Fibroblast of skin of left quadriceps (primary cell): ENCODE measurements around the gene DAPK1.

Experiments
- DNase-seq, 2 experiments: peaks; one replicate each; pipeline ENCODE4 v3.0.0-alpha.2; 2013; ENCODE audit warnings: low read depth in 2 of 2

DAPK1 gene

DNA sequence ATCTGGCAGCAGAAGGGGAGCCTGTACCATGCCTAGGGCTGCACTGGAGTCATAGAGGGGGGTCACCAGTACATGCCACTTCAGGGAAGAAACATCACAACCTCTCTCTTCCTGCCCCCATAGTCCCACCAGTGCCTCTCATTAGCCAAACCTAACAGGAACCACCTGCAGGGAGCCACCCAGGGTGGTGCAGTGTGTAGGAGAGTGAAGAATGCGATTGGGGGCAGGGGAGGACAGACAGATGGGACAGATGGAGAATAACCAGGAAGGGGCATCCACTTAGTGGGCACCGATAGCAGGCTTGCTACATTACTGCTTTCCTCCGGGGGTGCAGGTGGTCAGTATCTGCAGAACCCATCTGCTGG is 19.2 kb downstream of the DAPK1 start:
- DNase-seq = no peak

DNA sequence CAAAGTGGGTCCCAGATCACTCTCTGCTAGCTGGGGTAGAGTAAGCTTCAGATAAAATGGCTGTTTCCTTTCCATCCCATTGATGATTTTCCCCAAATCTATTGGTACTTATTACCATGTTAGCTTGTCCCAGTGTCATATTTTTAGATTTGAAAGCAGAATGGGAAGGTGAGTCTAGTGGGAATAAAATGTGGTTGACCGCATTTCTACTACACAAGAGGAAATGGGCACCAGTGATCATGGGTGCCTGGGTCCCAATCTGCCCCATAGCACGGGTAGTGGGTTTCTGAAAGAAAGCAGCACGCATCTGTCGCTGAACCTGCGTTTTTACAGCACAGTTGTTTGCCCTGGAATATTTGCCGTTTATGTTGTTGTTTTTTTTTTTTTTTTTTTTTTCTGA is 20.1 kb downstream of the DAPK1 start:
- no peak for DNase-seq

DNA sequence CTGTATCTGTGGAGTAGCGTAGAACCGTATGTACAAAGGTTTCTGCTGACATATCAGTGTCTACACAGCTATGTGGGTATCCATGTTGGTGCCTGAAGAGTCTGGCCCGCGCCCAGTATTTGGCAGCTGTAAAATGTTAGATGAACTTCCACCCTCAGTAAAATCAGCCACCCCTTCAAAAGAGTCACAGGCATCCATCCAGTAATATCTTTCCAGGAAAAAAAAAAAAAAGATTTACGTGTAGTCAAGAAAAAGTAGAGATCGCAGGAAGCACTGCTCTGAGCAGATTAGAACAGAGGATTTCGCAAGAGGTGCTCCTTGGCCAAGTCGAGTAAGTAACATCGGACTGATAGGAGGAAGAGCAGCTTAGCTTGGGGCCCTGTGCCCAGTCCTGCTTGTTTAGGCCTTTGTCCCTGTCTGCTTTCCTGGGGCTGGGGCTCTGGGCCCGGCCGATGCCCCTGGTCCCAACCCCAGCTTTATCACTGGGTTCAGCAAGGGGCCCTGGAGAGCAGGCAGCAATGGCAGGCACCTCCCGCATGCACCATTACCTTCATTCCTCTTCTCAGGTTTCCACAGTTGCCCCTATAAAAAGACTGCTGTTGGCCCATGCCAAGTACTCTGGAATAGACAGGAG is 21.2 kb downstream of the DAPK1 start:
- DNase-seq = no peak

DNA sequence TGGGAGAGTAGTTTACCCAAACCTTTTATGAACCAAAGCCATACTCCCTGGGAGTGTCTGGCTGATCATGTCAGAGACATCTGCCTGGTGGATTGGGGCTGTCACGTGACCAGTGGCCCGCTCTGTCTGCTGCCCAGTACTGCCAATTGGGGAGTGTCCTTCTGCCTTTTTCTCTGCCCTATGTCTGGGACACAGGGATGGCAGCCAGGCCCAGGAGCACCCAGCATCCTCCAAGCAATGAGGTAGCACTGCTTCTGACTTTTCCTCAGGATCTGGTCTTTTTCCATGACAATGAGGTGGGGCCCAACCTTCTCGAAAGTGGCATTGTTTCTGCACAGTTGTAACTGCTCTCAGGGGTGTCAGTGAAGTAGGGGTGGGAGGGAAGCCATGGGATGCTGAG is 21.8 kb downstream of the DAPK1 start:
- DNase-seq = no peak

DNA sequence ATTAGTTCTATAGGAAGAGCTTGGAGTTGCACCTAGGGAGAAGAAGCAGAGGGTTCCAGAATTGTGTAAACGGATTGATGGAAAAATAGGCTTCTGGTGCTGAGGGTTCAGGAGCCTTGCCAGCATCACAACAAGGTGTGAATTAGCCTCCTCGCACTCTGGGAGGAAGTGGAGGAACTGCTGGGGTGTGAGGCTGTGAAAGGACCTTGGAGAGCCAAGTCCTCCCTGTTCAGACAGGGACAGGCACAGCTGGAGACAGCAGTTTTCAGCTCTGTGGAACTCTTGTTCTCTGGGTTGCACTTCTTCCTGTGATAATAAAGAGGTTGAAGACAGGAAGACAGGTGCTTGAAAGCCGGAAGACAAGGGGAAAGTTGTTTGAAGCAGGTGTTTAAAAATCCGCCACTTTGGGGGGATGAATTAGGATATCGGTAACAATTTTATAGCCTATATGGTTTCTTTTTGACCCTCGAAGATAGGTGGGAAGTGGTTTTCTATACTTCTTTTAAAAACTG is 22.6 kb downstream of the DAPK1 start:
- no peak for DNase-seq

DNA sequence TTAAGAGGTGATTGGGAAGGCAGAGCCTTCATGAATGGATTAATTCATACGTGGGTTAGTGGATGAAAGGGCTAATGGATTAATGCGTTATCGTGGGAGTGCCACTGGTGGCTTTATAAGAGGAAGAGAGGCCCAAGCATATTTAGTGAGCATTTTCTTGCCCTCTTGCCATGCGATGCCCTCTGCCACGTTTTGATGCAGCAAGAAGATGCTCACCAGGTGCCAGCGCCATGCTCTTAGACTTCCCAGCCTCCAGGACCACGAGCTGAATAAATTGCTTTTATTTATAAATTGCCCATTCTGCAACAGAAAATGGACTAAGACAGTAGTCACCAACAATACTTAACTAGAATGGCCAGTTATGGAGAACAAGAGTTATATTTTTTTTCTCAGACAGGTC is 24.2 kb downstream of the DAPK1 start:
- DNase-seq = no peak

DNA sequence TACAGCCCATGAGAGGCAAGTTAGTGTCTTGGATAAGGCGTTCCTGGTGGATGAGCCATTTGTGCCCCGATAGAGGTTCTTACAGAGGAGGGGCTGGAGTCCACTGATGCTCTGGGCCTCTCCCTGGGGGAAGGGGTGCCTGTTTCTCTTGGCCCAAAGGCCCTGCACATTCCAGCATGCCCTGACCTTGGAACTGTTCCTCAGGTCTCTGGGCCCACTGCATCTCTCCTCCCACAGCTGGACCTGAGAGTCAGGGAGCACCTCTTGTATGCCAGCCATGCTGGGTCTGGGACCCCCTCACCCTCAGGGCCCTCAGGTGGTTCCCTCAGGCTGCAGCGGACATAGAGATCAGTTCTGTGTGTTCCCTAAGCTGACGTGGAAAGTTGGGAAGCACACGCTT is 26.4 kb downstream of the DAPK1 start:
- no peak for DNase-seq

DNA sequence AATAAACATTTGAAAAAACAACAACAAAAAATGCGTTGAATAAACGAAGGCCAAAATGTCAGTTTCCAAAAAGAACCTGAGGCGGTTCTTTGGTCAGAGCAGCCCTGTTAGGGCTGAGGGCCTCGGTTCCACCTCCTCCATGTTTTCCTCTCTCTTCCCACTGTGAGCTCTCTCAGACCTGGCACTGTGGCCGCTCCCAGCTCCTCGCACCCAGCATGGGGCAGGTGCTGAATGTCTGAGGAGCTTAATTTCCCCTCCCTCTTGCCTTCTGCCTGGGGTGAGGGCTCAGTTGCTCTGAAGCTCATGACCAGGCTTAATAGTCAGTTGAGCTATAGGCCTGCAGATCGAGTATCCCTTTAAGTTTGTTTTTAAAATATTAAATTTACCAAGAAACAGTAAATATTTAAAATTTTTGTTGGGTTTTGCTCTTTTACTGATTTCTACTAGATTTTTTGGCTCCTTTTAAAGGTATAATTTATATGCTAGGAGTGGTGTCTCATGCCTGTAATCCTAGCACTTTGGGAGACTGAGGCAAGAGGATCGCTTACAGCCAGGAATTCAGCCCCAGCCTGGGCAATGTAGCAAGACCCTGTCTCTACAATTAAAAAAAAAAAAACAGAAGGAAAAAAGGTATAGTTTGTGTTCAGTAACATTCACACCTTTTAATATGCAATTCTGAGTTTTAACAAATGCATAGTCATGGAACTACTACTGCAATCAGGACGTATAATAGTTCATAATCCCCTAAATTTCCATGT is 28.1 kb downstream of the DAPK1 start:
- DNase-seq = no peak

DNA sequence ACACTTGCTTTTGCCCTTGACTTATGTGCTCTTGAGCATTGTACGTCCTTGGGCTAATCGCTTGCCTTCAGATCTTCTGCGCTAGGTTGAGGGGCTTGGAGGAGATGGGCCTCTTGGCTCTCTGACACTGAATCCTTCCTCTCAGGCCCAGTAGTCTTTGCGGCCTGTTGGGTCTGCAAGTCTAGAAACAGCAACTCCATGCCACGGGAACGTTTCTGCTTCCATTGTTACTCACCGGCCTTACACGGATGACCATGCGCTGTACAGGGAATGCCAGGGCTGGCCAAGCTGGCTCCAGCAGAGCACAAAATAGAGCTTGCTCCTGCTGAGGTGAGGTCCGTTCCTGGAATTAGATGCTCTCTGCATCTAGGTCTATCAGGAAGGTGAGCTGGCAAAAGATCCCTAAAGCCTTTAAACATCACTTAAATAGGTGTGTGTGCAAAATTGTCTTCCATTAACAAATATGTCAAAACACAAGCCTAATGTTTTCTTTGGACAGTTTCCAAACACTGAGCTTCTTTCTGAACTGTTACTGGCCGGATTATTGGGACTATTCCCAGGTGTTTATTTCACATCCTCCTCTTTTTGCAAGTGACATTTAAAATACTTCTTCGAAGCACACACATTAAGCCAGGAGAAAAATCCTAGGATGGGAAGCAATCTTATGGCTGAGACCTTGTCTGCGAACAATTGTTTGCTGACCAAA is 29.7 kb downstream of the DAPK1 start:
- DNase-seq = no peak

DNA sequence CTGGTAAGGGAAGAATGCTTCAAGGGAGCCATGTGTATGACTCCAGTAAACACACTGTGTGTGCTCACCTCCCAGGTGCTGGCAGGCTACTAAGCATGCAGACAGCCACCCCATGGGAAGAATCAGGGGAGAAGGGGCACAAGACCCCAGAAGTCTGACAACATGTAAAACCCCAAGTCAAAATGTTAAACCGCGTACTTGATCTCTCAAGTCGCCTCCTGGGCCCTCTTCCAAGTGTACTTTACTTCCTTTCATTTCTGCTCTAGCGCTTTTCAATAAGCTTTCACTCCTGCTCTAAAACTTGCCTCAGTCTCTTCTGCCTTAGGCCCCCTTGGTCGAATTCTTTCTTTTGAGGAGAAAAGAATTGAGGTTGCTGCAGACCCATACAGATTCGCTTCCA is 31.3 kb downstream of the DAPK1 start:
- no peak for DNase-seq

DNA sequence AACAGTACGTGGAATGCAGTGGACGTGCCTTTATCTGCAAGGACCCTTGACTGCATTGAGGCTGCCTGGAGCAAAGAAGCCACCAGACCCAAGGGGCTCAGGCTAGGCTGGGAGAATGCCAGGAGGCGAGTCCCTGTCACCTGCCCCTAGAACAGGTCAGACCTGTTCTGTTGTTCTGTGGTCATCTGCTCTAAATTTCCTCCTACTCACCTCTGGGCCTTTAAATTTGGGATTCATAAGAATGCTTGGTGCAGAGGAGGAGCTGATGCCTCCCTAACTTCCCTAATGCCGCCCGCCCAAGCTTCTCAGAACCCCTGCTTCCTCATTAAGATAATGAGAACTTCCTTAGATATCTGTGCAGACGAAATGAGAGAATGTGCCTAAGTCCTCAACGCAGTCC is 32.0 kb downstream of the DAPK1 start:
- no peak for DNase-seq

DNA sequence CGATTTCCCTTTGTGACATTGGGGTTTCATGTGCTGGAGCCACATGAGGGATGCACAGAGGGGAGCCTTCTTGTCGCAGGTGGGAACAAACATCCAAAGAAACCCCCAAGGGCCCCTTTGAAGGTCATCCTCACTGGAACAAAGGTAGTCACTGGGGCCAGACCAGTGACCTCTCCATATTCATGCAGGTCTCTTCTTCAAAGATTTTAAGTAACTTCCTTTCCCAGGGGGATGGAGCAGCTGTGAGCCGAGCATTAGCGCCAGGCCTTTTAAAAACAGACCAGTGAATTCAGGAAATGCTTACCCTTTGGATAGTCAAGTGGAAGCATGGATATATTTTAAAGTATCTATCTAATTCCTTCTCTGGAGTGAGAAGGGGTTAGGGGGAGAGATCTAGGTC is 33.0 kb downstream of the DAPK1 start:
- DNase-seq = no peak

DNA sequence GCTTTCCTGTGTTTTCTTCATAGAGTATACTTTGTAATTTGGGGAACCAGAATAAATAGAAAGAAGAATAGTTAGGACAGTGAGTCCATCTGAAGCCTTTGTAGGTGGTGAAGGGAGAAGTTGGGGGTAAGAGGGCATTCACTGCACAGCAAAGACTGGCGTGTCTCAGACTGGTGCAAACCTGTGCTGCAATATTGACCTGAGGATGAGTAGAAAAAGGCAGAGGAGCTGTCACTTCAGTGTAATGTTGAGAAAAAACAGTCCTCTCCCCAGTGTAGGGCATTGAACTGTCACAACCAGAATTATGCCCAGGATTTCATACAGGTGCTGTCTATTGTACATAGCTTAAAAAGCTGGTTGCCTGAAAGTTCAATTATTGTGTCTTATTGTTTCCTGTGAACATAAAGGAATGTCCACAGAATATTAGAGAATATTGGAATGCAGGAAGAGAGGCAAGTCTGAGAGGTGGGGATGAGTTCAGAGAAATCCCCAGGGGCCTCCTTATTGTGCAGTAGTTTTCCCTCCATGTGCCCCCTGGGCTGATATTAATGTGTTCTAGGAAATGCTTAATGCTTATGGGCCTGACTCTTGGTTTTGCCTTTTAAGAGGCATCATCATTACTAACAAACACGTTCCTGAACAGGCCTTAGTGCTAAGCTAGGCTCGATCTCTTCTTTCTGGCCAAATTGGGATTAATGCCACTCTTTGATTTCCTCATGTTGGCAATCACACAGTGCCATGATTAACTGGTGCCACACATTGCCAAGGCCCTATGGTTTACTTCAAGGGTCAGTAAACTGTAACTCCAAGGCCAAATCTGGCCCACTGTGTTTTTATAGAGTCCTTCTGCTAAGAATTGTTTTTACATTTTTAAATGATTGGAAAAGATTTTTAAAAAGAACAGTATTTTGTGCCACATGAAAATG is 34.0 kb downstream of the DAPK1 start:
- no peak for DNase-seq

DNA sequence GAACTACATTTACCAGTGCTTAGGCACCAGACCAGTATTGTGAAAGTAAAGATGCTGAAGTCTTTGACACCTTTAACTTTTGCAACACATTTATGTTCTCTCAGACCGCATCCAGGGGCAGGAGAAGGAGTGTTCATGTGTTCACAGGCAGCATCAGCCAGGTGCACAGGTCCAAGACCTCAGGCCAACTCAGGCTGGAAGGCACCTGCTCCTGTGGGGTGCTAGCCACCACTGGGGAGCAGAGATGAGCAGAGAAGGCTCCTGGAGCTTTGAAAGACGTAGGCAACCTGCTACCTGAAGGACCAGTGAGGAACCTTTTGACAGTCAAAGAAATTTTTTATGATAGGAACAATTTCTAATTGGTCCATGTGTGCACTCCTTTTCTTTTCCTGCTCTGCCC is 35.6 kb downstream of the DAPK1 start:
- no peak for DNase-seq

DNA sequence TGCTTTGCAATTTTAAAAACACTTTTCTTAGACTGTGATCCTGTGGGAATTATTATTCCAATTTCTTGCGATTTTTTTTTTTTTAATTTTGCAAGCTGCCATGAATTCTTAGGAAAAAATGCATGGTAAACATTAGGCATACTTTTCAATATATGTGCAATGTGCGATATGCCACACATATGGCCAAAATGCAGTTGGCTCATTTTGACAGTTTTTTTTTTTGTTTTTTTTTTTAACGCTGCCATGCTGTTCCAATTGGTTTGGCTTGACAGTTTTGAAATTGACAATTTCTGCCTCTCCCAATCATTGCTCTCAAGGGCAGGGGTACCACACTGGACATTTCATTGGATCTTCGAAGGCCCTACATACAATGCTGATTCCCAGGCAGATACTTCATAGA is 36.4 kb downstream of the DAPK1 start:
- DNase-seq = no peak

DNA sequence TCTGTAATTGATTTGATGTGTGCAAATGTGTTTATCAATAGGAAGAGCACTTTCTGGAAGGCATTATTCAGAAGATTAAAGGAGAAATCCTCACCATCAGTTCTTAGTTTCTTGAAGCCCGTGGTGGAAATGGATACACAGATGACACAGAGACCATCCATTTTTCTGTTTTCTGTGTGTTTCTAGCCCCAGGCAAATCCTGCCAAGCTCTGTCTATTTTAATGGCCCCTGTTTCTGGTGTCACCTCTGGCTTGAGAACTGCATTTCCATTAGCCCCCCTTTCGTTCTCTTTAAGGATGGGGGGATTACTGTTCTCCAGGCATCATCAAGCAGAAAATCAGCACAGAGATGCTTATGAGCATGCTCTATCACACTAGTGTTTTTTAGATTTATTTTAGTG is 37.3 kb downstream of the DAPK1 start:
- no peak for DNase-seq

DNA sequence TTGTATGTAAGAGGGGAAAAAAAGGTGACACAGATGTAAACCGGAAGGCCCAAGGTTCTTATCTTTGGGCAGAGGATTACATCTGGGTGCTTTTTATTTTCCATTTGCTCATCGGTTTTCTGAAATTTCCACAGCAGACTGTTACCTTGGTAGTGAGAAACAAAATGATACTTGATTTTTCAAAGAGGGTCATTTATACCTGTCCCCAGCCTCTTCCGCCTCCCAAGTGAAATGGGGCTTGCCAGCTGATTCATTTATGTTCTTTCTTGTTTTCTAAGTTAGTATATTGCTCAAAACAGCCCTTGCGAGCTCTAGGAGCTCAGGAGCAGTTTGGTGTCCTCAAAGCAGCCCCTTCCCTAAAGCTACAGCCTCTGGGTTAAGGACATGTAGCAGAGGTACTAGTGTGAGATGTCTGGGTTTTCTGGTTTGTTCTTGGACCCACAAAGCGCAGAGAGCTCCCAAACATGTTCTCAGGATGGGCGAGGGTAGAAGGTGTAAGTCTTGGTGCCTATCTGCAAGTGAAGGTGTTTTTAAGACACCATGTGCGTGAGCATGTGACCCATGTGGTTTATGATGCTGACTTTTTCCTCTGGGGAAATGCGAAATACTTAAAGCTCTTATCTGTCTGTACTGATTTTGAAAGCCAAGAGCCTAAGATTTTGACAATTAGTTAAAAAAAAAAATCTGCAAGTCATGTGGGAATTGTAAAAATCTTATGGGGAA is 38.3 kb downstream of the DAPK1 start:
- no peak for DNase-seq

DNA sequence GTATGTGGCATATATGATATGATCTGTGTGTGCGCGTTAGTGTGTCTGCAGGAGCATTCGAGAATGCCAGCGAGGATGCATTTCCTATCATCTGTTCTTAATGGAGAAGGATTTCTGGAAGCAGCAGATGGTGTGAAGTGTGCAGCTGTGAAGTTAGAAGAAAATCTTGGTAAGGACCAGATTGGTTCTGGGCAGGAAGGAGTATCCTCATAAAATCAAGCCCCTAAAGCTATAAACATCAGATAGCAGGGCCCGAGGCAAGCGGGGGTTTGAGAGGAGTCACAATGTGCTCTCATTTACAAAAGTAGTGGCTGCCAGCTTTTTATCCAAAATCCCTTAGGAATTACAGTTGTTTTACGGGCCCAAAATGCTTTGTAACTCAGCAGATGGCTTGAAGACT is 40.0 kb downstream of the DAPK1 start:
- DNase-seq = no peak

DNA sequence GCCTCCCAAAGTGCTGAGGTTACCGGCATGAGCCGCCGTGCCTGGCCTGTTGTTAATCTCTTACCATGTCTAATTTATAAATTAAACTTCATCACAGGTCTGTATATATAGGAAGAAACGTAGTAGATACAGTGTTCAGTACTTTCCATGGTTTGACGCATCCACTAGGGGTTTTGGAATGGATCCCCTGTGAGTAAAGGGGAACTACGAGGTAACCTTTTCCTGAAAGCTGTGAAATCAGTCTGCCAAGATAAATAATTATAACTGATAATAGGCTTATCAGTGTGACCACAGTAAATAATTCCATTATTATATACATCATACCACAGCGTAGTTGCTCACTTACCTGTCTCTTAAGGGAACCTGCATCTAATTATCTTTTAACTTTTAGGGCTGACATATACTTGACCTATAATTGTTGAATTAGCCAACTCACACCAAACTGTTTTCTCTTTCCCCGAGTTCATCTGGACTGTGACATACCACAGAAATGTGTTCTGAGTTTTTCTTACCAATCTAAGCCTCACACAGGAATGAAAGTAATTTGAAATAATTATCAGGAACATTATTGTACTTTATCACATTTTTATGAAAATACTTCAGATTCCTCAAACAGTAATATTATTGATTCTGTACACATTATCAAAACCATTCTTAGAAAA is 42.9 kb downstream of the DAPK1 start:
- no peak for DNase-seq

DNA sequence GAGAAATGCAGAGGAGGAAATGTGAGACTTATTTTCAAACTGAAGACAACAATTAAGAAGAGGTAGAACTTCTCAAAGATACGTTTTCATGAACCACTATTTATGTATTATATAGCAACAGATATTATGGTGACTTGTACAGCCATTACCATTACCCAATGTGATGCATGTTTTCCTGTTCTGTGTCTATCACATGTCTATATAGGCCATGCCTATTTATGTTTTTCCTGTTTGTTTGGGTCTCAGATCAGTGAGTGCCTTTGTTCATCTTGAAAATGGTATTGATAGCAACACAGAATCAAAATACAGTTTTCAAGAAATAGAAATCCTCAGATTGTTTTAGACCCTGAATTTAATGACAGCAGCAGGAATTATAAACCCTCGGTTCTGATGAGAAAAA is 44.0 kb downstream of the DAPK1 start:
- DNase-seq = no peak

DNA sequence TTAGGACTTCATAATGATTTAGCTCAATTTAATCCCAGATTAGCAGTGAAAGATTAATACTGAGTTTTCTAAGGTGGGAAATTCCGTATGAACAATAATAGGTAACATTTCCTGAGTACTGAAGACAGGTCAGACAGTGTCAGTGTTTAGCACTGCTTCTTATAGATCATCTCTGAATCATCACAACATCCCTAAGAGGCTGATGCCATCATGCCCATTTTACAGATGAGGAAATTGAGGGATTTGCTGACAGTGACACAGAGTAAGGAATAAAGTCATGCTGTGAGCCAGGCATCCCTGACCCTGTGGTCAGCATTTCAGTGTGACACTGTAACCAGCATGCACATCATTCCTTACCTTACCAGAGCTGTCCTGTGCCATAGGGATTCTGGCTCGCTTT is 44.5 kb downstream of the DAPK1 start:
- no peak for DNase-seq
